ENCODE data around the gene HOXC12. TPM values are rescaled to one million over a fixed set of nuclear protein-coding genes. Genes with fewer than 3 reads are reported as not detected.

HOXC12 gene
- total and polyA plus RNA-seq, 4 donors = not detected

DNA sequence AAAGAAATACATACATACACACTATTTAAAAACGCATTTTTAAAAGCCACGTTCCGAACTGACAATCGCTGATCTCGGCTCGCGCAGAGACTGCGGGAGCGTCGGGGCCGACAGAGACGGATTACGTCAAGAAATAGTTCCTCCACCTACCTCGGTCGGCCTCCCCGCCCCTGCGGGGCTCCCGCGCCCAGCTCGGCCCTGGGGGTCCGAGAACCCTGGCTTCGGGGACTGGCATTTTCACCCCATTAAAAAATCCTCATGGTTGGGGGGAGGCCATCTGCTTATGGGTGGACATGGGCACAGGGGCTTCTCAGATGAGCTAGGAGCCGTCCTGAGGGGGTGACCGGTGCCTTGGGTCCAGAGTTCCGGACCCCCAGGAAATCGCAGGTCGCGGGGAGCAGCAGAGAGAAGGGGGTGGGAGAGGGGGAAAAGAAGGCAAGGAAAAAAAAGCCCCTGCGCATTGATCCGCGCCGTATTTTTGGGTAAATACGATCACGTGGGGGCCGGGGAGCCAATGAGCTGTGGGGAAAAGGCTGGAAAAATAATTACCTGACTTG, 44.9 kb downstream of the HOXC12 start:
- 6% methylated on average over 35 of the region's 35 CpGs for WGBS
- H3K4me3 ChIP-seq (ENCODE audit: low read depth in 1 of 3, low read length in 3 of 3) = peak overlapping the region in 1 of 3 donors; percentile 18
- H3K27ac ChIP-seq (ENCODE audit: low read depth in 1 of 2, low read length in 2 of 2) = no peak overlapping the region
- no peak overlapping the region for H3K9ac ChIP-seq (ENCODE audit: low read depth in 1 of 2, low read length in 2 of 2)
- H3K9me3 ChIP-seq (ENCODE audit: control insufficient read depth in 4 of 4, low read length in 3 of 4) = no peaks in the 10 kb centered on the region
- TF ChIP-seq ATF3 (IDR thresholded peaks at IDR 0.05) (no peak), GABPA (IDR thresholded peaks at IDR 0.05 in 1 of 2, conservative IDR thresholded peaks at IDR 0.05 in 1 of 2) (no peak), RXRA (IDR thresholded peaks at IDR 0.05) (no peak), YY1 (IDR thresholded peaks at IDR 0.05) (no peak), FOXA2 (IDR thresholded peaks at IDR 0.05) (no peak), MAX (IDR thresholded peaks at IDR 0.05) (no peak), RAD21 (IDR thresholded peaks at IDR 0.05) (no peak), TAF1 (conservative IDR thresholded peaks at IDR 0.05) (no peak), HNF4A (conservative IDR thresholded peaks at IDR 0.05) (no peak)
- TF ChIP-seq, protein P1, sequence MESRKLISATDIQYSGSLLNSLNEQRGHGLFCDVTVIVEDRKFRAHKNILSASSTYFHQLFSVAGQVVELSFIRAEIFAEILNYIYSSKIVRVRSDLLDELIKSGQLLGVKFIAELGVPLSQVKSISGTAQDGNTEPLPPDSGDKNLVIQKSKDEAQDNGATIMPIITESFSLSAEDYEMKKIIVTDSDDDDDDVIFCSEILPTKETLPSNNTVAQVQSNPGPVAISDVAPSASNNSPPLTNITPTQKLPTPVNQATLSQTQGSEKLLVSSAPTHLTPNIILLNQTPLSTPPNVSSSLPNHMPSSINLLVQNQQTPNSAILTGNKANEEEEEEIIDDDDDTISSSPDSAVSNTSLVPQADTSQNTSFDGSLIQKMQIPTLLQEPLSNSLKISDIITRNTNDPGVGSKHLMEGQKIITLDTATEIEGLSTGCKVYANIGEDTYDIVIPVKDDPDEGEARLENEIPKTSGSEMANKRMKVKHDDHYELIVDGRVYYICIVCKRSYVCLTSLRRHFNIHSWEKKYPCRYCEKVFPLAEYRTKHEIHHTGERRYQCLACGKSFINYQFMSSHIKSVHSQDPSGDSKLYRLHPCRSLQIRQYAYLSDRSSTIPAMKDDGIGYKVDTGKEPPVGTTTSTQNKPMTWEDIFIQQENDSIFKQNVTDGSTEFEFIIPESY (IDR thresholded peaks at IDR 0.05) = no peak
- no peak for DNase-seq (ENCODE audit: low spot score)
- H3K4me1 ChIP-seq (ENCODE audit: control insufficient read depth in 4 of 4, insufficient read depth in 4 of 4, low read length in 3 of 4) = peaks cover 11 to 23% (median 15%) of the 10 kb centered on the region in 4 donors
- no peaks in the 10 kb centered on the region for H3K36me3 ChIP-seq (ENCODE audit: control insufficient read depth in 4 of 4, insufficient read depth in 3 of 4, low read depth in 1 of 4, low read length in 3 of 4)
- H3K27me3 ChIP-seq (ENCODE audit: control insufficient read depth in 4 of 4, insufficient read depth in 4 of 4, low read length in 3 of 4) = peaks cover 9 to 55% (median 16%) of the 10 kb centered on the region in 4 donors

- H3K27me3 ChIP-seq (ENCODE audit: control insufficient read depth in 4 of 4, insufficient read depth in 4 of 4, low read length in 3 of 4) = peaks cover 9 to 52% (median 14%) of the 10 kb centered on the region in 4 donors
- no peaks in the 10 kb centered on the region for H3K36me3 ChIP-seq (ENCODE audit: control insufficient read depth in 4 of 4, insufficient read depth in 3 of 4, low read depth in 1 of 4, low read length in 3 of 4)
- peak within 1 kb of the TSS in 1 of 3 donors; percentile 18 for H3K4me3 ChIP-seq (ENCODE audit: low read depth in 1 of 3, low read length in 3 of 3)
- 4% methylated on average over 87 of the region's 87 CpGs for WGBS
- no peaks in the 10 kb centered on the region for H3K9me3 ChIP-seq (ENCODE audit: control insufficient read depth in 4 of 4, low read length in 3 of 4)
- DNase-seq (ENCODE audit: low spot score) = no peak
- H3K4me1 ChIP-seq (ENCODE audit: control insufficient read depth in 4 of 4, insufficient read depth in 4 of 4, low read length in 3 of 4) = peaks cover 7 to 16% (median 8%) of the 10 kb centered on the region in 4 donors
- no peak within 1 kb of the TSS for H3K9ac ChIP-seq (ENCODE audit: low read depth in 1 of 2, low read length in 2 of 2)
- H3K27ac ChIP-seq (ENCODE audit: low read depth in 1 of 2, low read length in 2 of 2) = no peak within 1 kb of the TSS
- TF ChIP-seq ATF3 (IDR thresholded peaks at IDR 0.05) (no peak), SP1 (IDR thresholded peaks at IDR 0.05) (no peak), RXRA (IDR thresholded peaks at IDR 0.05) (no peak), EGR1 (IDR thresholded peaks at IDR 0.05; ENCODE audit: low read depth in 2 of 2) (no peak), FOXA2 (IDR thresholded peaks at IDR 0.05) (no peak), RAD21 (IDR thresholded peaks at IDR 0.05) (no peak), HNF4A (conservative IDR thresholded peaks at IDR 0.05) (no peak), FOXA1 (IDR thresholded peaks at IDR 0.05) (no peak), JUND (IDR thresholded peaks at IDR 0.05) (no peak), HNF4G (IDR thresholded peaks at IDR 0.05) (no peak), GABPA (IDR thresholded peaks at IDR 0.05 in 1 of 2, conservative IDR thresholded peaks at IDR 0.05 in 1 of 2) (no peak)
- TF ChIP-seq, protein P1 (IDR thresholded peaks at IDR 0.05) = no peak
- TF ChIP-seq, protein P2, sequence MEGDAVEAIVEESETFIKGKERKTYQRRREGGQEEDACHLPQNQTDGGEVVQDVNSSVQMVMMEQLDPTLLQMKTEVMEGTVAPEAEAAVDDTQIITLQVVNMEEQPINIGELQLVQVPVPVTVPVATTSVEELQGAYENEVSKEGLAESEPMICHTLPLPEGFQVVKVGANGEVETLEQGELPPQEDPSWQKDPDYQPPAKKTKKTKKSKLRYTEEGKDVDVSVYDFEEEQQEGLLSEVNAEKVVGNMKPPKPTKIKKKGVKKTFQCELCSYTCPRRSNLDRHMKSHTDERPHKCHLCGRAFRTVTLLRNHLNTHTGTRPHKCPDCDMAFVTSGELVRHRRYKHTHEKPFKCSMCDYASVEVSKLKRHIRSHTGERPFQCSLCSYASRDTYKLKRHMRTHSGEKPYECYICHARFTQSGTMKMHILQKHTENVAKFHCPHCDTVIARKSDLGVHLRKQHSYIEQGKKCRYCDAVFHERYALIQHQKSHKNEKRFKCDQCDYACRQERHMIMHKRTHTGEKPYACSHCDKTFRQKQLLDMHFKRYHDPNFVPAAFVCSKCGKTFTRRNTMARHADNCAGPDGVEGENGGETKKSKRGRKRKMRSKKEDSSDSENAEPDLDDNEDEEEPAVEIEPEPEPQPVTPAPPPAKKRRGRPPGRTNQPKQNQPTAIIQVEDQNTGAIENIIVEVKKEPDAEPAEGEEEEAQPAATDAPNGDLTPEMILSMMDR (IDR thresholded peaks at IDR 0.05; ENCODE audit: low read depth, low read length, missing input control) = no peak
Measured at GRCh38 chr12:54000116-54001114, 45.7 kb downstream of the HOXC12 start, which contains the start of gene HOXC9. Gene HOXC9, plus strand, starts transcription at chr12:54000161. Its CDS starts 28 bp downstream, at chr12:54000189.

All from liver (tissue), 9 donors.